GM12878 (cell line): ENCODE data around the gene PRSS50.

Experiments used
- DPF2 ChIP-seq: fragments of 450-650 bp; IDR thresholded peaks from 2 replicates; pipeline ENCODE4 v1.6.1; 2017; ENCODE audit warnings: mild to moderate bottlenecking
- EP300 ChIP-seq, 2 experiments: fragments of 150-350 bp in 1 of 2; IDR thresholded peaks; 2 replicates each; pipeline ENCODE4 v1.6.1; 2011 to 2012; ENCODE audit warnings: low read depth in 2 of 2, low read length in 2 of 2, borderline replicate concordance in 1 of 2, improper control_type of control experiment in 1 of 2, inconsistent platforms in 1 of 2; ENCODE audit not compliant: control insufficient read depth in 1 of 2

- TF ChIP-seq EP300 (IDR thresholded peaks at IDR 0.05; ENCODE audit: borderline replicate concordance in 1 of 2, control insufficient read depth in 1 of 2, low read depth in 2 of 2, low read length in 2 of 2) (no peak), DPF2 (no peak)
Measured at GRCh38 chr3:46729038-46729437, 11.4 kb upstream of the PRSS50 start.
